NOMO-1 treated with dmso at 0.1 percent for 144 hours (cell line): Measurements from ENCODE around the gene OLFML2B.
"Not testable (repeated sequence)": the region's sequence is repeated elsewhere in the genome, so short reads cannot be mapped to it uniquely, and the experiment has no call there.

Experiments used
- DNase-seq: peaks from one replicate; lab custom pipeline; 2025; ENCODE audit not compliant: unreplicated experiment; lab: John Stamatoyannopoulos, UW

The OLFML2B gene

DNA sequence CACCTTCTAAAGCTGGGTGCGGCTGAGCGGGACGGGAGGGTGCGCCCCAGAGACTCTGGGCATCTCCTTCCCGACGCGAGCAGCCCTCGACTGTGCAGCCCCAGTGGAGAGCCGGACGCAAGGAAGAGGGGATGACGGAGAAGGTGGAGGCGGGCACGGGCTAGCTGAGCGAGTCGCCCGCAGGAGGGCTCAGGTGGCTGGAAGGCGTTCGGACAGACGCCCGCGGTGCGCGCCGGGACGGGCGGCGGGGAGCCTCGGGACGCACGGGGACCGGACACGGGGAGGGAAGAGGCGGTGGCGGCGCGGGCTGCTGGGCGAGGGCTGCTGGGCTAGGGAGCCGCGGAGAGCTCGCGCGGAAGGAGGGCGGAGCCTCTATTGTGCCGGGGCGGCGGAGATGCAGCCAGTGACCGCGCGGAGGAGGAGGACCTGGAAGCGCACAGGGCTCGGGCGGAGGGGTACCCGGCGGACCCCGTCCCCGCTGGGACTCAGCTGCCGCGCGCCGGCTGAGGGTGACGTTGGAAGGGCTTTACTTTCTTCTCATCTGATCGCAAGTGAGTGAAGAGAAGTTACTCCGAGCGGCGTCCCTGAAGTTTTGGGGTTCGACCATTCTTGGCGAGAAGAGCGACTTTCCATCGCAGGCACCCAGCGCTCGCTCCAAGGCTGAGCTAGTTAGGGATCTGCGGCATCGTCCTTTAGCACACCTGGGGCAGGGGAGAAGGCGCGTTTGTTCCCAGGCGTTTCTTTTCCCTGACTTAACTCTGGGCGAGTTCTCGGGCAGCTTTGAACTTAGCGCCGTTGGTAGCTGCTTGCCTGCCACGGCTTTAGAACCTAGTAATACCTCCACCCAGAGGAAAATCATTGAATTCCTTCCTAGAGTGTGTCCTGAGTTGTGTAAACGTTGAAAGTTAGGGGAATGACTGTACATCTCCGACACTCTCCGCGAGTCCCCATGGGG lies at the start of gene OLFML2B:
OLFML2B (minus strand) TSS at position 323 of the 955 bp plus-strand sequence. CDS start 439 bp downstream, outside the sequence.
- peak; percentile 51 for DNase-seq

GRCh38 chr1:162072740-162073139 lies 49.1 kb upstream of the OLFML2B start:
- DNase-seq, result no peak

DNA sequence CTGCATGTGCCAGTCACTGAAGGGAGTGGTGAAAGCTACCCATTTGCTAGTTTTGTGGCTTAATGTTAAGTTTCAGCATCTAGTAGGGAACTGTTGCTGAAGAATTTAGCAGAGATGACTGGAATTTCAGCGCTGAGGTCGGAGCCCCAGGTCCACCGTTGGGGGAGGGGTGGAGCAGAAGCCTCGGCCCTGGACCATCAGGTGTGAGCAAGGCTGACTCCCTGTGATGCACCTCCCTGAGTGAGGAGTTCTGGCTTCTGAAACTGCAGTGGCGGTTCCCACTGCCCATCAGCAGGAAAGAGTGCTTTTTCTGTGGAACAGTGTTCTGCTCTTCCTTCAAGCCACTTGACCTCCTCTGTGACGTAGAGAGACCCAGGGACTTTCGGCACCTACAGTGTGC lies 47.2 kb upstream of the OLFML2B start:
- DNase-seq, result no peak

DNA sequence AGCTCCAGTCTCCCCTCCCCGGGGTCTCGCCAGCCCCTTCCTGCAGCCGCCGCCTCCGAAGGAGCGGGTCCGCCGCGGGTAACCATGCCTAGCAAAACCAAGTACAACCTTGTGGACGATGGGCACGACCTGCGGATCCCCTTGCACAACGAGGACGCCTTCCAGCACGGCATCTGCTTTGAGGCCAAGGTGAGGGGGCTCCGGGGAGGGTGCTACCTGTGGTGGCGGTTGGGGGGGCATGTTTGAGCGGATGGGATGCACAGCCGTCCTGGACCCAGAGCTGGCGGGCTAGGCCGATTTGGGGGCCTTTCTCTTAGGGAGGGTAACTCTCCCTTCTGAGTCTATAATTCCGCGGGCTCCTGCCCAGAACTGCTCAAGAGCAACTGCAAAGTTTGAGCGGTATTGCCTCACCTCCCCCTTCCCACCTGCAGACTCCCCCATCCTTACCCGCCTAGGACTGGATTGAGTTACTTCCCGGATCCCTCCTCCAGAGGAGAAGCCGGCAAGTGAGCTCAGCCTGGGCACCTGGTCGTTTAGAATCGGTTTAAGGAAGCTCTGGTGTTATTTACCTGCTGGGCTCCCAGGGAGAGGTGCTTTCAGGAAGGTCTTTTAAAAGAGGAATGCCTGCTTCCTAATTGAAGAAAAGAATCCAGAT lies 46.6 kb upstream of the OLFML2B start:
- DNase-seq, result no peak

DNA sequence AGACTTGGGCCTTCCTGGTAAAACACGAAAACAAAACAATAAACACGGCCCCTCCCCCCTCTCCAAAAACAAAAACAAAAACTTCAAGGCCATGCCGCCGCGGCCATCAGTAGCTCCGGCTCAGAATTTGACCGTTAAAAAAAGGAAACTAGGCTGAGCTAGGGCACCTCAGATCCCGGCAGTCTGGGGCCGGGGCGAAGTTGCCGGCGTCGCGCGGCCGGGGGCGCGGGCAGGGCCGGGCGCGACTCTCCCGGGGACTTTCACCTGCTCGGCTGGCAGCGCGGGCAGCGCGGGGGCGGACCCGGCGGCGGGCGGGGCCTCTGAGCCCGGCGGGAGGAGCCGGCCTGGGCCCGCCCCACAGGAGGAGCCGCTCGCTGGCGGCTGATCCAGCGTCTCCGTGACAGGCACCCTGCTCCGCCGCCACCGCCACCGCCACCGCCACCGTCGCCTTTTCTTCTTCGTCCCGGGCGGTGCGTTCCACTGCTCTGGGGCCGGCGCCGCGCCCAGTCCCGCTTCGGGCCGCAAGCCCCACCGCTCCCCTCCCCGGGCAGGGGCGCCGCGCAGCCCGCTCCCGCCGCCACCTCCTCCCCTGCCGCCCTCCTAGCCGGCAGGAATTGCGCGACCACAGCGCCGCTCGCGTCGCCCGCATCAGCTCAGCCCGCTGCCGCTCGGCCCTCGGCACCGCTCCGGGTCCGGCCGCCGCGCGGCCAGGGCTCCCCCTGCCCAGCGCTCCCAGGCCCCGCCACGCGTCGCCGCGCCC lies 45.8 kb upstream of the OLFML2B start, which contains the start of gene NOS1AP:
NOS1AP (plus strand) TSS at position 358 of the 760 bp plus-strand sequence. CDS start 487 bp downstream, outside the sequence.
- peak; percentile 67 for DNase-seq

- DNase-seq, result no peak
These were observed 44.6 kb upstream of the OLFML2B start for GRCh38 chr1:162068301-162068700.

DNA sequence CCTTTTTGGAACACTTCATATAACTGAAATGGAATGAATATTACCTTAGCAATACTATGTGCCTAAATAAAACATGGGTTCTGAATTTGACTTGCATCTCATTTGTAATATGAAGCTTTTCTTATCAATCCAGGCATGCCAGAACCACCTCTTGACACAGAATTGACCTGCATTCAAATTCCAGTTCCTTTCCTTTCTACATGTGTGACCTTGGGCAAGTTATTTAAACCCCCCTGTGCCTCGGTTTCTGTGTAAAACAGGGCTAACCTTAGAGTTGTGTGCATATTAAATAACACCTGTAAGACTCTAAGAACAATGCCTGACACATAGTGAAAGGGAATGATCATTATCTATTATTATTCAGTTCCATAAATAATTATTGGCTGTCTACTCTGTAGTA lies 43.8 kb upstream of the OLFML2B start:
- DNase-seq, result no peak

DNA sequence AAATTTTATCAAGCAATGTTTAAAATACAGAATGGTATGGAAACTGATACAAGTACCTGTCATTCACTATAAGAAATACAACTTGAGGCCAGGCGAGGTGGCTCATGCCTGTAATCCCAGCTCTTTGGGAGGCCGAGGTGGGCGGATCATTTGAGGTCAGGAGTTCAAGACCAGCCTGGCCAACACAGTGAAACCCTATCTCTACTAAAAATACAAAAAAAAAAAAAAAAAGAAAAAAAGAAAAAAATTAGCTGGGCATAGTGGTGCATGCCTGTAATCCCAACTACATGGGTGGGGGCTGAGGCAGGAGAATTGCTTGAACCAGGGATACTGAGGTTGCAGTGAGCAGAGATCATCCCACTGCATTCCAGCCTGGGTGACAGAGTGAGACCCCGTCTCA lies 43.2 kb upstream of the OLFML2B start:
- not testable (repeated sequence) for DNase-seq

DNA sequence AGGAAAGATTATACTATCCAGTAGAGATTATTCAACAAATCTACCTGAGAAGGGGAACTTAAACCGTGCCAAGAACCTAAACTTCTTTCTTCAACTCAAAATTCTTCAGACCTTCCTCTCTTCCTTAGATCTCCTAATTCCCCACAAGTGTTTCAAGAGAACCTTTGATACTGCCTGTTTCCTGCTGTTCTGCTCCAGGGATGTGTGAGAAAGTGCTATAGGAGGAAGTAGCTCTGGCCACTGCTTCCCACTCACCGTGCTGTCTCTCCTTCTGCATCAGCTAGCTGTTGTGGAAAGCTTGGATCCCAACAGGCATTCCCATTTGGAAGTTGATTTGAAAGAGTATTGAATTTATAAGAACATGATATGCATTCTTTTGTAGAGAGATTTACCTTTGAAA lies 41.3 kb upstream of the OLFML2B start:
- no peak for DNase-seq

DNA sequence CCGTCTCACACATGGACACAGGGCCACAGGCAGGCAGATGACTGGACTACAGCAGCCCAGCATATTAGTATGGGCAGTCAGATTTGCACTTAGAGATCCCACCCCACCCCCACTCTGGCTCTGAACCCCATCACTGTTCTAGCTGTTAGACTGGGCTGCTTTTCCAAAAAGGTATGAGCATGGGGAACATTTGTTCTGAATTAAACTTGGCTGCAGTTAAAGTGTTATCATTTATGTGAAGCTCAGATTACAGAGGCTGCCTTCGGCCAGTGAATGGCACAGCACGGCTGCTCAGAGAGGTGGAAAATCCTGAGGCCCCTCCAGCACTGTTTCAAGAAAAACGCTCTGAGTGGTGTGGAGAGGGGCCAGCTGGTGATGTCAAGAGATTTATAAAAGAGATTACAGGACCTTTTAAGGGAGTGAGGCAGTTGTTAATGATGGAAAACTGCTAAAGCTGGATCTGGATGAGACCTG lies 38.9 kb upstream of the OLFML2B start:
- no peak for DNase-seq

GRCh38 chr1:162060314-162060713 lies 36.6 kb upstream of the OLFML2B start:
- DNase-seq, result no peak

DNA sequence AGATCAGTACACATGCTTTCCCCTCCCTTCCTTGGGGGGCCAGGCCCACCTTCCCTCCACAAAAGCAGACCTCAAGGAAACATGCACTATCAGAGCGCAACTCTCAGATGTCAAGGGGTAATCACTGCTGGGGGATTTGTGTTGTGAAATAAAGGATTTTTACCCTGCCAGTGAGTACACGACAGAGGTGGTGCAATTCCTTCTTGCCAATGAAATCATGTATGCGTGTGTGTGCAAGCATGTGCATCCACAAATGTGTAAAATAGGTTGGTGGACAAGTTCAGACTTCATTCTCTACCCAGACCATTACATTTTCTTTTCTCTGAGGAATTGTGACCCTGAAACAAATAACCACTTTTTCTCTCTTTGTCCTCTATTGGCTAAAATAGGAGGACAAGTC lies 36.1 kb upstream of the OLFML2B start:
- no peak for DNase-seq

GRCh38 chr1:162056579-162056978 lies 32.9 kb upstream of the OLFML2B start:
- DNase-seq, result no peak

GRCh38 chr1:162056043-162056442 lies 32.4 kb upstream of the OLFML2B start:
- peak; percentile 51 for DNase-seq

DNA sequence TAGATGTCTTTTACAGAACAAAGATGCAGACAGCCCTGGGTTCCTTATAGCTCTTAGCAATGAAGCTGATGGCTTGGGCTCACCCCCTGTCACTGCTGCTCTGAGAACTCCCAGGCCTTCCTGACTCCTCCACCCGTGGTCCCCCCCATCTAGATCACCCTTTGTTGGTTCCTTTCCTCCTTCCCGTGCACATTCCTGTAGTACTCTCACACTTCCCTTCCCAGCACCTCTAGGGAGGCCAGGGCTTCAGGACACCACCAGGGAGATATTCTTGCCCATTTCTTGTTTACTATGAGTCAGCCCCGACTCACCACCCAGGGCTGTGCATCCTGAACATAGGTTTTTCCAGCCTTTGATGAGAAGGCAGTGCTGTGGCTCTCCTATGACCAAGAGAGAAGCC lies 31.4 kb upstream of the OLFML2B start:
- no peak for DNase-seq

- not testable (repeated sequence) for DNase-seq
These were observed 30.3 kb upstream of the OLFML2B start for GRCh38 chr1:162053949-162054348.

DNA sequence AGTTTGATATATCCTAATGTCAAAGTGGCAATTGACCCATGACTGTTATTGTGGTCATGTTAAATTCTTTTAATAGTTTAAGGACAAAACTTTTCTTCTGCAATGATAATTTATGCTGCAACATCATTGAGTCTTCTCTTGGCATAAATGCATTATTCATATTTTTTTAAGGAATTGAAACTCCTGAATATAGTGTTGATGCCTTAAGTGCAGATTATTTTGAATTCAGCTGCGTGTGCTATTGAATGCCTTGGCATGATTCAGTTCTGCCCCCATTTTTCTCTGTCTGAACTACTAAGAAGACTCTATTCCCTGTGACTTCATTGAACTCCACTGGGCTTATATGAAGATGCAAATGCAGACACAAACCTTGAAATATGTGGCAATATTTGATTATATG lies 23.3 kb upstream of the OLFML2B start:
- no peak for DNase-seq

DNA sequence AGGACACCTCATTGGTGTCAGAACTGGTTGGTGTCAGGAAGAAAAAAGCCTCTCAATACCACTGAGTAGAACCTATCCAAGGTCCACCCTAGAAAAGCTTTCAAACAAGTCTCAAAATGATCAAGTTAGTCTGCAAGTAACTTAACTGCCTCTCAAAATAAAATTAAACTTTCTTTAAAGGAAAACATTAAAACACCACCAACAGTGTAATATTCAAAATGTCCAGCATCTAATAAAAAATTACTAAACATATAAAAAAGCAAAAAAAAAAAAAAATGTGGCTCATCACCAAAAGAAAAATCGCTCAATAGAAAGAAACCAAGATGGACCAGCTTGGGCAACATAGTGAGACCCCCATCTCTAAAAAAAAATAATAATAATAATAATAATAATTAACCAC lies 18.7 kb upstream of the OLFML2B start:
- DNase-seq, result no peak

- no peak for DNase-seq
These were observed 17.0 kb upstream of the OLFML2B start for GRCh38 chr1:162040657-162041056.

- no peak for DNase-seq
These were observed 16.3 kb upstream of the OLFML2B start for GRCh38 chr1:162040001-162040400.

DNA sequence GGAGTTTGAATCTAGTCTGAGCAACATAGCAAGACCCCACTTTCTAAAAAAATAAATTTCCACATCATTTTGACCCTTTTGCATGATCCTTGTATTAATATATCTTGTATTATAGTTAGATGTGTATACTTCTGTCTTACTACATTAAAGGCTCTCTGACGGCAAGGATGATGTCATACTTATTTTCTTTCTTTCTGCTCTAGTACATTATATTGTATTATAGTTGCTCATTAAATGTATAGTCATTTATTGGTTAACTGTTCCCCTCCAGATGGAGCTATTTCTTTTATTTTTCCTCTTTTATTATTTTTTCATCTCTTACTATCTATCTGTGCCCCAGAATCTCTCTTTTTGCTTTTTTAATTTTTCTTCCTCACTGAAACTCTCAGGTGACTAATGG lies 15.0 kb upstream of the OLFML2B start:
- no peak for DNase-seq
